ENCODE results near the gene ZNF454.

- TF ChIP-seq POLR2A (IDR thresholded peaks at IDR 0.05), result no peak
- no peak for TF ChIP-seq CTCF (IDR thresholded peaks at IDR 0.05)
Observed at GRCh38 chr5:178965465-178966055, 24.6 kb downstream of the ZNF454 start.

Data from Peyer's patch (tissue), 4 donors.